HG03521 (cell line): ENCODE results near the gene WDPCP.
"Not testable (repeated sequence)": the region's sequence is repeated elsewhere in the genome, so short reads cannot be mapped to it uniquely, and the experiment has no call there.

Experiments used
- ATAC-seq: cut with Tn5 transposase; IDR thresholded peaks from one replicate; pipeline ENCODE4 v1.9.1; 2021; ENCODE audit warnings: mild to moderate bottlenecking, moderate library complexity; ENCODE audit not compliant: unreplicated experiment

WDPCP gene

DNA sequence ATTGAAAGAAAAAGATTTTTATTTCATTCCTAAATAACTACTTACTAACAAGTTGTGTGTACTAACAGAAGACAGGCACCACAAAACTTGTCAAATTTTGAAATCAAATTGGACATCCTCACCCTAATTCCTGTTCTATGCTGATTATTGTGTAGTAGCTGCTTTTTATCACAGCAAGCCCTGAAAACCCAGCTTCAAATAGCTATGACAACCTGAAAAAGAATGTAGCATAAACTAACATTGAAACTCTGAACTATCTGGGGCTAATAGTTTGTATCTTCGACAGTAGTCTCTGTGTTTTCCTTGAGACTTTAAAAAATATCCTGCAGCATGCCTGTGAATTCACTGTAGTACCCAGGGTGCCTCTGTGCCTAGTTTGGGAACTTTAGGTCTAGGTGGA is 122.6 kb downstream of the WDPCP start:
- no peak for ATAC-seq

DNA sequence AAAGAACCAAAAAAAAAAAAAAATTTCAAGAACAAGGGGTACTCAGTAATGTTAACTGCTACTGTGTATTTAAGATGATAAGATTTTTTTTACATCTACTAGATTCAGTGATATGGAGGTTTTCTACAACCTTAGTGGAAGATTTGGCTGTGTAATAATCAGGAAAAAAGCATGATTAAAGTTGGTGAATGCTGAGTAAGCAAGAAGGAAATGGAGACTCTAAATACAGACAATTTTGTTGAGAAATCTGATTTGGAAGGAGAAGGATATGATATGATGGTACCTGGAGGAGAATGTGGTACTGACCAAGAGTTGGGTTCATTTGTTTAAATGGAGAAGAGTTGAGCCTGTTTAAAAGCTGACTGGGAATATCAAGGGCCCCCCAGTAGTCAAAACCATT is 125.1 kb downstream of the WDPCP start:
- ATAC-seq: no peak

DNA sequence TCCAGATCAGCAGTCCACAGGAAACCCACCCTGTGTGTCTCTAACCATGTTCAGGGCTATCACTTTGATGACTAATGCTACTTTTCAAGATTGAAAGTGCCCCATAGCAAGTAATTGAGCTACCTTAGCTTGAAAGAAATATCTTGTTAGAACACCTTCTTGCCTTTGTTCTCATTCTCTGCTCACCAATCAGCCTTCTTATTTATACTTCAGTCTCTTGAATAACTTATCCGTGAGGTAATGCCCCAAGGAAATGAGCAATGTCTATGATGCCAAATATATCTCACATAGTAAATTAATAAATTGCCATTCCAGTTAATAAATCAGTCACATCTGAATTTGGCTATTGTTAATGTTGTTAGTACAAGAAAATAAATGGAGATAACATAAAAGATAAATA is 141.6 kb downstream of the WDPCP start:
- ATAC-seq: no peak

DNA sequence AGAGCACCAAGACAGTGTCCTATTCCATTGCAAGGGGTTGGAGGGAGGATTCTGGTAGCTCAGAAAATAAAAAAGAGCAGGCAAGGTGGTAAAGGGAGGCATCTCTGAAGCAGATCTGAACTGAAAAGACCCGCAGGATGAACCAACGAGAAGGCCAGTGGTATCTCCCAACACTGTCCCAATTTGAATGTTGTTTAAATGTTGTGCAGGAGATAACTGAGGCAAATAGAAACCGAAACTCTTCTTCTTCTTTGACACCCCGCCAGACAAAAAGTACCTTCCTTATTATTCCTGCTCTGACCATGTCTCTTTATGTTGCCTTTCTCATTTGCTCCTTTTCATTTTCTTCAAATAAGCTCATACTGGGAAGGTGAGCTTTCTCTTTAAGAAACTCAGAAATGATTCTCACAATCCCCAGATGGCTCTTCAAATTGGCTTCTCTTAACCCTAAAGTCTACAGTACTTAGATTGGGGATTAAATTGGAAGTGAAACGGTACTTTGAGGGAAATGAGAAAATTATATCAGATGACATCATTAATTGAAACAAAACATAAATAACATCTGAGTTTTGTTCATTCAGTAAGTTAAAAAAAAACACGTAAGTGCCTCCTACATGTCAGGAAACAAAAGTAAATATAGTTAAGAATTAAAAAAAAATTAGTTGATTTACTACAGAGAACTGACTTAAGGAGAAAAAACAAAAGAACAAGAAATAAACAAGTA is 143.6 kb downstream of the WDPCP start:
- no peak for ATAC-seq

DNA sequence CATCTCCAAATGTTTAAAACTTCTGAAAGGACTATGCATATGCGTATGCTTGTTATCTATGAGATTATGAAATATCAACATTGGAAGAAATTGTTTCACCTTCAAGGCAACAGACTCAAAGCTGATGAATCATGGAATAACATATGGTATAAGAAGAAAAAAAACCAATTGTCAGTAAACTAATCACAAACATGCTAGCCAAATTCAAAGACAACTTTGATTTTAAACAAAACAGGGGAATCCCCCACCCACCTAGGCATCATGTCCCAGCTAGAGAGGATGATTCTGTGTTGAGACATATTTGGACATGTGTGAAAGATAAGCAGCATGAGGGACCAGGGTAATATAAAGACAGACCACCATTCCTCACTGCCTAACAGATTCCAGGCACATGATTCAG is 147.7 kb downstream of the WDPCP start:
- no peak for ATAC-seq

DNA sequence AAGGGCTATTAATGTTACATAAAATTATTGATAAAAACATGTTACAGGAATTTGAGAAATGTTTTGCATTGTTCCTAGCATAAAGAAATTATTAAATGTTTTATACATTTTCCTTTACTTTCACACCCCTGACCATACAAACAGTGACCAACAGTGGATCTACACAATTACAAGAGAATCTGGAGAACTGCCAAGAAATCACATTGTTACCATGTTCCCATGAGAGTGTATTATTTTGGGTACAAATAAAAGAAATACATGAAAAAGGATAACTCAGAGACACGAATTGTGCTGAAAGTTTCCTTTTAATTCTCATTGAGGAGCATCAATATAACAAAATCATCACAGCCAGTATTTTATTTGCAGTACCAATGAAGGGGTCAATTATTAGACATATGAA is 150.1 kb downstream of the WDPCP start:
- no peak for ATAC-seq

DNA sequence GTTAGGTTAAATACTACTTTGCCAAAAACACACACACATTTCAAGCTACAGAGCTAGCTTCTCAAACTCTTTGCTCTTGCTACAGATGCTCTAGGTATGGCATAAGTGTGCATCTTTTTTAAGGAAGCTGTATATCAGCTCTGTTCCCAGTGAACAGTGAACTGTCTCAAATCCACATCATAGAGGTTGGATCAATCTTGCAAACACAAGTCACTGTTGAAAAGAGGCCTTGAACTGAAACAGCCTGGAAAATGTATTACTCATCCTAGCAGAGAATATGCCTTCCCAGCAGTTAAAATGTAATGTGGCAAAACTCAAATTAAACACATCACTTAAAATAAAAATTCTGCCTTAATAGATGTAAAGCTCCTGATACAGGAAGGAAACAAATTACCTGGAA is 151.8 kb downstream of the WDPCP start:
- no peak for ATAC-seq

DNA sequence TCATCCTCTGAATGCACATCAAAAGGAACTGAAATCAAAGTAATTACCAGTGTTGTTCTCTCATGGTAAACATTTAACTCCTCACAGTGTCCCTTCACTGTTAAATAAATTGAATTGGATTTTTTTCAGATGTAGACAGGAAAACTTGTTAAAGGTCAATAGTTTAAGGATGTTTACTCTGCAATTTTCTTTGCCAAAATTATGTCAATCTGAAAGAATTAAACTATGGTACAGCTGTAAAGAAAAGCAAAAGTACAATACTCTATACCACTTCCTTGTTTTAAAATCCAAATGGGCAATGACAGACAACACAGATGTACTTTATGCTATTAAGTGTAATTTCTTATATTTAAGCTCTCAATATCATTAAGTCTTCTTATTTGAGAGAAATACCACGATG is 153.2 kb downstream of the WDPCP start:
- no peak for ATAC-seq

DNA sequence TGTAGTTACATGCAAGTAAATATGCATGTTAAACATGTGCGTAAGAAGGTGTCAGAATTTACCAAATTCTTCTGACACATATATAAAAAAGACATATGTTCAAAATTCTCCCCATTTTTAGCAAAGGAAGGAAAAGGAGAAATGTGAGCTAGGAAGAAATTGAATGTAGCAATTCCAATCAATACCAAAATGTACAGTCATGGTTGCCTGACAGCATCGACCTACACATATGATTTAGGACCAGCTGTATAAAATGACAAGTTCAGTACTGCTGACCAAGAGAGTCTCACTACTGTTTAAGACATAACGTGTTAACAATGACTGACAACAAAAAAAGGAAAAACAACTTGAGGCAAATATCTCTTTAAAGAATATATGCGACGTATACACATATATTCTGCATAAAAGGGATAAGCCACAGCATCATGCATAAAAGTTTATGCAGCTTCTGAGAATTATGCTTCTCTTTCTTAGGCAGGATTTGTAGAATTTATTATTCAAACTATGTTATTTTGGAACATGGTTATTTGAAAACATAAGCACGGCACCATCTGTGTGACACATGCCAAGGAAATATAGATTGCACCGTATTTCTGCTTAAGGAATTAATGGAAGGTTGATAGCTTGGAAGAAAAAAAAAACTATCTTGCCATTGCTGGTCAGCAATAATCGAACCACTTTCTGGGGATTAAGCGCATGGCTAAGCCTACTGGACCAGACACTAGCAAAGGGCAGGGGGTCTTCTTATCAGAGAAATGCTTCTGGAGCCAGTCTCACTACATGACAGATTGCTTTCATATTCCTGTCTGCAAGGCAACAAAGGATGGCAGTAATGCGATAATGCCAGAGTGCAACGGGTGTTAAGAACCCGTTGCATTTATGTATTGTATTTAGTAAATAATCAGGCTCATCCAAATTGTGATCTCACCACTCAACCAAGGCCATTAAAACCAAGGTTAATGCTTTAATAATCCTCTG is 154.0 kb downstream of the WDPCP start:
- ATAC-seq: no peak

DNA sequence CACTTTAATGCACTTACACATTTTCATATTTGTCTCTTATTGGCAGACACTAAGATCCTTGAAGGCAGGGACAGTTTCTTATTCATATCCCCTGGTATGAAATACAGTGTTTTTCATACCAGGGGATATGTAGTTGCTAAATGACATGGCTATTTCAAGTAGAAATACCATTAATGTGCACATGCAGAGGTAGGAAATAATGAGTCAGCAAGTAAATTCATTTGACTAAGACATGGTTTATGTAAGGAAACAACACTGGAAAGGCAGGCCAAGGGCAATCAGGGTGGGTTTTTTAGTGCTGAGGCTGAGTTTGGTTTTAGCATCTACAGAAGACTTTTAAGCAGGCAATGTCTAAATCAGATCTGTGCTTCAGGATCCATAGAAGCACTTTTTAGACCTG is 155.9 kb downstream of the WDPCP start:
- ATAC-seq: no peak

DNA sequence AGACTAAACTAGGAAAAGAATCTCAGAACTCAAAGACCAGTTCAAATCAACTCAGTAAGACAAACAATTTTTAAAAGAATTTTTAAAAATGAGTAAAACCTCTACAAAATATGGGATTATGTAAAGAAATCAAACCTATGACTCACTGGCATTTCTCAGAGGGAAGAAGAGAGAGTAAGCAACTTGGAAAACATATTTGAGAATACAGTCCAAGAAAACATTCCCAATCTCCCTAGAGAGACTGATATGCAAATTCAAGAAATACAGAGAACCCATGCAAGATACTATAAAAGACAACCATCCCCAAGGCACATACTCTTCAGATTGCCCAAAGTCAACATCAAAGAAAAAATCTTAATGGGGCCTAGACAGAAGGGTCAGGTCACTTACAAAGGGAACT is 162.7 kb downstream of the WDPCP start:
- no peak for ATAC-seq

DNA sequence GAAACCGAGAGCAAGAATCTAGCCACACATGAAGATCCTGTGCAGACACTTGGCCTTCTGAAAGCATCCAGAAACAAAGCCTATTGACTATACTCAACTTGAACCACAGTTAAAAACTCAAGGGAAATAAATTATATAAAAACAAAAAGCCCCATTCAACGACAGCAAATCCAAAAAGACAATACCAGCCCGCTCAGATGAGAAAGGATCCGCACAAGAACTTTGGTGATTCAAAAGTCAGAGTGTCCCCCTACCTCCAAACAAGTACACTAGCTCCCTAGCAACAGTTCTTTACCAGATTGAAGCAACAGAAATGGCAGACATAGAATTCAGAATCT is 163.2 kb downstream of the WDPCP start:
- ATAC-seq: peak; percentile 88

DNA sequence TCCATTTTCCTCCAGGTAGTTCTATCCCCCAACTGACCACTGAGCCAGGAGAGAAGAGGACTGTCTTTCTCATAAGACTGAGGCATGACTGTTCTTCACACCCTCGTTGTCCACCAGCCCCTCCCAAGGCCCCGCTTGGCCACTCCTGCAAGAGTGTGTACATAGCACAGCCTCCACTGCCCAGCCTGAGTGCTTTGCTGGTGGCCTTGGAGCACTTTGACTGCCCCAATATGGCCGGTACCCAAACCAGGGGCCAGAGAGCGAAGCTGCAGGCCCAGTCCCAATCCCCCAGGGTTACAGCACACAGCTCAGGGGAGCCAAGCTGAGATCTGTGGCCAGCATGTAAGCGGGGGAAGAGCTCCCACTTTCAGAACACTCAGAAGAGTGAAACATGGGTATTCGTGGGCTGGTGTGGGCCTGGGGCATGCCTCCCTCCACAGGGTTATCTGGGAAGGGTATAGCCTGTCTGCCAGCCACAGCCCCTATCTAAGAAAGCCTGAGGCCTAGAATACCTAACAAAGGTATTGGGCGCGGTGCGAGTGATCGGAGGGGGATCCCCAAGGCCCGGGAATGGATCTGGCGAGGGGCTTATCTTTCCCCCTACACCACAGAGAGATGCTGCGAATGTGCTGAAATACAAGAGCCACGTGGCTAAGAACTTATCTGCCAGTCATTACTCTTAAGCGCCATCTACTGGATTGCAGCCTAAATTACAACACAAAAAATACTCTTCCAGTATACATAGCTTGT is 163.8 kb downstream of the WDPCP start:
- ATAC-seq: peak; percentile 17

DNA sequence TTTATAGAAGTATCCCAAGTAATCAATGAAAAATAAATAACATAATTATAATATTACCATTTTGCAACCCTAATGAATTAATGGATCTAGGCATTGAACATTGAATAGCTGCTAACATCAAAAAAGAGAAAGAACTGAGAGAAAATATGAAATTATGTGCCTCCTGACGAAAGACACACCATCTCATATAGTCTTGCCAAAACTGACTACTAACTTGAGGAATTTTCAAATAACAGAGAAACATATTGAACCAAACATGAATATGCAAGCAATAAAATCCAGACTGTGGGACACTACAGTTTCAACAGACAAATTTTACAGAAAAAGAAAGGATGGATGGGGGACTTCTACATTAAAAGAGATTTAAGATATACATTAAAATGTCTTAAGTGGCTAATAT is 165.7 kb downstream of the WDPCP start:
- no peak for ATAC-seq

DNA sequence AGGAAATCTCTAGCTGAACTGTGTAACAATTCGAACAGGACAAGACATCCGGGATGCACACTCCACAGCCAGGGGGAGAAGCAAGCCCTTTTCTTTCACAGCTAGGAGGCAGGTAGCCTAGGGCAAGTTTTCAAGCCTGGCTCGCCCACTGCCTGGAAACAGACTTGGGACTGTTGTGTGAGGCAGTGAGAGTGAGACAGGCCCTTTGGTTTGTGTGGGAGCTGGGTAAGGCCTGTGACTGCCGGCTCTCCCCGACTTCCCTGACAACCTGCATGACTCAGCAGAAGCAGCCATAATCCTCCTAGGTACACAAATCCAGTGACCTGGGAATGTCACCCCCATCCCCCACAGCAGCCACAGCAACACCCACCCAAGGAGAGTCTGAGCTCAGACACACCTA is 179.7 kb downstream of the WDPCP start:
- ATAC-seq: no peak

DNA sequence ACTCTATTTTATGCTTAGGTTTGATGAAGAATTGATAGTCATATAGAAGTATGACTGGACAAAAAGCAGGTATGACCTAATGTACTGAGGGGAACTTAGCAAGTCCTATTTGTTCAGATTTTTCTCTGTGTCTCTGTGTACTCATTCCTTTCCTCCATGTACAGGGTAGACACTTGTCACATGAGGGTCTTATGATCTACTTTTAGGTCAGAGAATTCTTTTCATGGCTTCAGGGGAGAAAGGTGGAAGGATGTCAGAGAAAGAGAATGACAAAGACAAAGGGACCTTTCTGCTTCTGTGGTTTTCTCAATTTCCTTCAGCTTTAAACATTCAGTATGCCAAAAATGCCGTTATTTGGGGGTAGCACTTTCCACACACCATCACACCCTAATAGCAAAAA is 181.6 kb downstream of the WDPCP start:
- ATAC-seq: no peak

DNA sequence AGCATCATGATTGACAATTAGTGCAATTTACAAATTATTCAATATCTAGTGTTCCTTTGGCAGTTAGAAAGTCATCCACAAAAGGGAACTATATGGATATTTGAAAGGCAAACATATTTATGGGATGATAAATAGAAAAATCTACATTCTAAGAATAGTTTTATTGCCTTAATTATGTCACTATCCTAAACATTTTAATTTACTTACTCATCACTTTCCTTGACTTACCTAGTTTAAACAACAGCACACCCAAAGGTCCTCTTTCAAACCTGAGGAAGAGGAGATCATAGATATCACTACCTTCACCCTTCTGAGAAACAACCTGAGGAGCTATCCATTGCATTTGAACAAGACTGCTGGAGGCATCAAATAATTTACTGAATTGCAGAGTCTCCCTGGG is 184.5 kb downstream of the WDPCP start:
- ATAC-seq: no peak

DNA sequence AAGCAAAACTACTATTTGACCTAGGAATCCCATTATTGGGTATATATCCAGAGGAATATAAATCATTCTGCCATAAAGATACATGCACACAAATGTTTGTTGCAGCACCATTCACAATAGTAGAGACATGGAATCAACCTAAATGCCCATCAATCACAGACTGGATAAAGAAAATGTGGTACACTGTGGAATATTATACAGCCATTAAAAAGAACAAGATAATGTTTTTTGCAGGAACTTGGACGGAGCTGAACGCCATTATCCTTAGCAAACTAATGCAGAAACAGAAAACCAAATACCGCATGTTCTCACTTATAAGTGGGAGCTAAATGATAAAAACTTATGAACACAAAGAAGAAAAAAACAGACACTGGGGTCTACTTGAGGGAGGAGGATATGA is 185.4 kb downstream of the WDPCP start:
- ATAC-seq: not testable (repeated sequence)

DNA sequence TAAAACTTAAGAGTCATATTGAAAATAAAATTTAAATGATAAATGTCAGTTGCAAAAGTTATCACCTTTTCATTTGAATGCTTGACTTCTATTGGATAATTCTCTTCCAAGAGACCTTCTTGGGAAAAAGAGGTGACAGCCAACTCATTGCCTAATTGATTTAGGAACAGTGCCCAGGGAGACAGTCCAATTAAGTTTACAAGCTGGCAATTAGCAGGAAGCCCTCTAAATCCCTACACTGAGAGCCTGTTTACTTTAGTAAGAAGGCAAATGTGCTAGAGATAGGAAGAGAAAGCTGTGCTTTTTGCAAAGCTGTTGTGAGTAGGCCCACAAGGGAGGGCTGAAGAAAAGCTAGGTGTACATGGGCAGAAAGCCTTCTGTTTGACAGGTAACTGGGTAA is 189.1 kb downstream of the WDPCP start:
- no peak for ATAC-seq

DNA sequence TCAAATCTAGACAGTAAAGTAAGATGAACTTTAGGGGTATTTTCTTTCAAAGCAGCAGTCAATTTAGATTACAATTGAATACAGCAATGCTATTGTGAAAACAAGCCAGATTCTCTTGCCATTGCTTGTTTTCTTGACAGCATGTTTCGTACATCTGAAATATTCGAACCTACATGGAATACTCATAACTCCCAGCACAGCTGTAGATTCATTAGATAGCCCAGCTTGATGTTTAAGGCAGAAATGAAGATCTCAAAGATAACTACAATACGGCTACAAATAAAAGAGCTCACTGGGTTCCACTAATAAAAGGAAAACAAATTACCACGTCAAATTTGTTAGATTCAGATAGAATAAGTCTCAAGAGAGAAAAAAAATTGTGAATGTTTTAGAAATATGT is 208.8 kb downstream of the WDPCP start:
- ATAC-seq: no peak

DNA sequence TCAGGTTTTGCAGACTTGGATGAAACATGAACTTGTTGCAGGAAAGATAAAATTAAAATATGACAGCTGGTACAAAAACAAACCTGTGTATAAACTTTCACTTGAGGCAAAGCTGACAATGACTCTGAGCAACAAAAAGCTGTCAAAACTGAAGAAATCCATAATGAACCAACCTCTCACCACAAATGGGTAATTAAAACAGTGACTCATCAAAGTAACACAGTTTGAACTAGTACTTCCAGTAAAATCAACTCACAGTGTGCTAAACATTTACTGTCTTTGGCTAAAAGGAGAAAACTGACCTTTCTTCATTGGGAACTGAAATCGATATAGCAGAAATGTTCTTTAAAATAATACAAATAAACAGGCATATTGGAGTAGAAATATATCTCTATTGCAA is 209.7 kb downstream of the WDPCP start:
- ATAC-seq: no peak

DNA sequence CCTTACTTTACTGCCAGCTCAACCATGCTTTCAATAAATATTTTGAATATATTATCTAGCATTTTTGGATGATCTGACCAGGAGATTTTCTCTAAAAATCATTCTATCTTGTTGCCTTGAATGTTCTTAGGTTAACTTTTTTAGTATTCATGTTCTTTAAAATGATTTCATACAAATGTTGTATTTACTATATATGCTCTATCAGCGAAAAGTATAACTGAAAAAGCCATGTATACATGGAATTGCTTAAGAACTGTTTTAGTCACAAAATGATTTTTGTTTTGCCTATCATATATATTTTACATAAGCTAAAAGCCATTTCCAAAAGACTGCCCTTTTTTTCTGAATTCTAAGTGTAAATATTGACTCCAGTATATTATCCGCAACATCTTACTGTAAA is 213.9 kb downstream of the WDPCP start:
- no peak for ATAC-seq
